ENCODE data around the gene CWC25. TPM values are rescaled to one million over a fixed set of nuclear protein-coding genes. Genes with fewer than 3 reads are reported as not detected.

The CWC25 gene
- total and polyA plus RNA-seq, 4 donors, result 20.1 to 21.4 (median 21.2) TPM

DNA sequence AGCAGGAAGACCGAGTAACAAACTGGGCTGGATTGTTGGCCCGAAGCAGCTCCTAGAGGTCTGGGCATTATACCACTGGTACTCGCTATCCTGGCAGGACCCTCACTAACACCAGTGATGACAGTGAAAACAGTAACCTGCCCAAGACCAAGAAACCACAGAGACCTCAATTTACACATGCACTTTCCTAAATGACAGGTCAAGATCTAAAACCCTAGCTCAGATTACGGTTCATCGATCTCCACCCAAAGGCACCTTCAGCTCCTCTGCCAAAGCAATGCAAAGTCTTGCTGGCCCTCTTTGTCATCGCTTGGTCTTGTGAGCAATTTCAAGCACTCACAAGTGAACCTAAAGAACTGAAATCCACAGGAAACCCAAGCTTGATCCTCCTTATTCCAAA, 27.3 kb downstream of the CWC25 start:
- no peaks in the 10 kb centered on the region for H3K9me3 ChIP-seq (ENCODE audit: control insufficient read depth in 4 of 4, insufficient read depth in 3 of 4, low read length in 3 of 4)
- H3K4me1 ChIP-seq (ENCODE audit: control insufficient read depth in 5 of 5, insufficient read depth in 5 of 5, low read length in 5 of 5), result peaks cover 8 to 24% (median 16%) of the 10 kb centered on the region in 5 donors
- peak overlapping the region; percentile 17 to 26 for H3K27ac ChIP-seq (ENCODE audit: low read depth in 1 of 2, low read length in 1 of 2)
- no peak overlapping the region for H3K4me3 ChIP-seq
- peak overlapping the region; percentile 43 to 65 for H3K9ac ChIP-seq (ENCODE audit: insufficient read depth in 1 of 2, low read length in 2 of 2)
- ATAC-seq (ENCODE audit: insufficient read depth, low FRiP score), result no peak
- no peaks in the 10 kb centered on the region for H3K27me3 ChIP-seq (ENCODE audit: control insufficient read depth in 3 of 3, insufficient read depth in 3 of 3, low read length in 2 of 3)
- 70 to 78% methylated on average over 6 of the region's 6 CpGs for WGBS, 2 donors
- no peak for DNase-seq
- peaks cover 7 to 24% (median 12%) of the 10 kb centered on the region in 4 donors for H3K36me3 ChIP-seq (ENCODE audit: control insufficient read depth in 4 of 4, insufficient read depth in 4 of 4, low read length in 4 of 4)
- TF ChIP-seq, protein P1, sequence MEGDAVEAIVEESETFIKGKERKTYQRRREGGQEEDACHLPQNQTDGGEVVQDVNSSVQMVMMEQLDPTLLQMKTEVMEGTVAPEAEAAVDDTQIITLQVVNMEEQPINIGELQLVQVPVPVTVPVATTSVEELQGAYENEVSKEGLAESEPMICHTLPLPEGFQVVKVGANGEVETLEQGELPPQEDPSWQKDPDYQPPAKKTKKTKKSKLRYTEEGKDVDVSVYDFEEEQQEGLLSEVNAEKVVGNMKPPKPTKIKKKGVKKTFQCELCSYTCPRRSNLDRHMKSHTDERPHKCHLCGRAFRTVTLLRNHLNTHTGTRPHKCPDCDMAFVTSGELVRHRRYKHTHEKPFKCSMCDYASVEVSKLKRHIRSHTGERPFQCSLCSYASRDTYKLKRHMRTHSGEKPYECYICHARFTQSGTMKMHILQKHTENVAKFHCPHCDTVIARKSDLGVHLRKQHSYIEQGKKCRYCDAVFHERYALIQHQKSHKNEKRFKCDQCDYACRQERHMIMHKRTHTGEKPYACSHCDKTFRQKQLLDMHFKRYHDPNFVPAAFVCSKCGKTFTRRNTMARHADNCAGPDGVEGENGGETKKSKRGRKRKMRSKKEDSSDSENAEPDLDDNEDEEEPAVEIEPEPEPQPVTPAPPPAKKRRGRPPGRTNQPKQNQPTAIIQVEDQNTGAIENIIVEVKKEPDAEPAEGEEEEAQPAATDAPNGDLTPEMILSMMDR (IDR thresholded peaks at IDR 0.05; ENCODE audit: control extremely low read depth, extremely low read depth), result no peak

DNA sequence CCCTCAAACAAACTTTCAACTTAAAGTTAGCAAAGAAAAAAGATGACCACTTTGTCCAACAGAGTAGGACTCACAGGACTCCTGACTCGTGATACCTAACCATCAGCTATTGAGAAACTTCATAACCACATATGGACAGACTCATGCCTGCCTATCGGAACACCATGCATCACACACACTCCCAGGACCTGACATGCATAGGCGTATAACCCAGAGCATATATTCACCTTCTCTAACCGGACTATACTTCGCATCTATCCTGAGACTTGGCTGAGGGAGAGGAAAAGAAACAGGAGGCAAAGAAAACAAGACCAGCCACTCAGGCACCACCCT, 28.0 kb downstream of the CWC25 start:
- Histone ChIP-seq H3K4me1 (ENCODE audit: control insufficient read depth in 5 of 5, insufficient read depth in 5 of 5, low read length in 5 of 5) (peaks cover 8 to 24% (median 16%) of the 10 kb centered on the region in 5 donors), H3K36me3 (ENCODE audit: control insufficient read depth in 4 of 4, insufficient read depth in 4 of 4, low read length in 4 of 4) (peaks cover 9 to 23% (median 11%) of the 10 kb centered on the region in 4 donors), H3K4me3 (no peak overlapping the region), H3K27me3 (ENCODE audit: control insufficient read depth in 3 of 3, insufficient read depth in 3 of 3, low read length in 2 of 3) (no peaks in the 10 kb centered on the region), H3K9me3 (ENCODE audit: control insufficient read depth in 4 of 4, insufficient read depth in 3 of 4, low read length in 3 of 4) (no peaks in the 10 kb centered on the region), H3K27ac (ENCODE audit: low read depth in 1 of 2, low read length in 1 of 2) (peak overlapping the region in 1 of 2 donors; percentile 20), H3K9ac (ENCODE audit: insufficient read depth in 1 of 2, low read length in 2 of 2) (peak overlapping the region in 1 of 2 donors; percentile 65)
- TF ChIP-seq, protein P1 (IDR thresholded peaks at IDR 0.05; ENCODE audit: control extremely low read depth, extremely low read depth), result no peak
- no peak for ATAC-seq (ENCODE audit: insufficient read depth, low FRiP score)
- no peak for DNase-seq
- WGBS, 2 donors, result 57 to 61% methylated on average over 5 of the region's 5 CpGs

DNA sequence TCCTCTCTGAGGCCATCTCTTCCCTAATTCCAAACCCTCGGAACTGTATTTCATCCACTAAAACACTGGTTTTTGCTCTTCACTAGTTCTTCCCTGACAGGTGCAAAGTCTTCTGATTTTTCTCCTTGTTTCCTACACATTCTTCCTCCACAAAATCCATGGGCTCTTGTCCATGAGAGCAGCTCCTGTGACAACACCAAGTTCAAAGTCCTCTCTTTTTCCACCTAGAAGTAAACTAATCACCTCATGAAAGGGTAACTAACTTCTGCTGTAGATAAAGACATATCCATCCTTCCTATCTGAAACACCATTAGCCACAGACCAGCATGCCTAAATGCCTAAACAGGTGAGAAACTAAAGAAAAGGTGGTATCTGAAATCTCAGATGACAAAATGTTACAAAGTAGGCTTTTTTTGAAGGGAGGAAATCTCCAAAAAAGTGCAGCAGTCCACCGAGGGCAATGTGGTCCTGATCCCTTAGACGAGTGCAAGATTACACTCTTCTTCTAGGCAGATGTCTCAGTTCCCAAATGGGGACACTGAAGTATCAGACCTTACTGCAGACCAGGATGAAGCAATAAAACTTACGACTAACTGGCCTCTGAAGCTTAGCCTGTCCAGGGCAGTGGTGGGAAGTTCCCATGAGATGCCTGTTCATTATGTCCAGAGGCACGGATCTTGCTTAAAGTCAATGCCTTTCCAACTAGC, 28.5 kb downstream of the CWC25 start:
- no peak overlapping the region for H3K4me3 ChIP-seq
- no peak for DNase-seq
- 54 to 64% methylated on average over 5 of the region's 5 CpGs for WGBS, 2 donors

More for the DNA sequence above, 28.5 kb downstream of the CWC25 start:
- Histone ChIP-seq H3K4me1 (ENCODE audit: control insufficient read depth in 5 of 5, insufficient read depth in 5 of 5, low read length in 5 of 5) (peaks cover 8 to 24% (median 16%) of the 10 kb centered on the region in 5 donors), H3K36me3 (ENCODE audit: control insufficient read depth in 4 of 4, insufficient read depth in 4 of 4, low read length in 4 of 4) (peaks cover 5 to 18% (median 6%) of the 10 kb centered on the region in 4 donors), H3K9ac (ENCODE audit: insufficient read depth in 1 of 2, low read length in 2 of 2) (no peak overlapping the region), H3K27ac (ENCODE audit: low read depth in 1 of 2, low read length in 1 of 2) (no peak overlapping the region), H3K9me3 (ENCODE audit: control insufficient read depth in 4 of 4, insufficient read depth in 3 of 4, low read length in 3 of 4) (no peaks in the 10 kb centered on the region), H3K27me3 (ENCODE audit: control insufficient read depth in 3 of 3, insufficient read depth in 3 of 3, low read length in 2 of 3) (no peaks in the 10 kb centered on the region)
- TF ChIP-seq, protein P1 (IDR thresholded peaks at IDR 0.05; ENCODE audit: control extremely low read depth, extremely low read depth), result no peak
- no peak for ATAC-seq (ENCODE audit: insufficient read depth, low FRiP score)
